CD4-positive, alpha-beta T cell treated with Interferon alpha-2 for 1 hour (primary cell): ENCODE data around the gene DHRSX.
"Not testable (repeated sequence)": the region's sequence is repeated elsewhere in the genome, so short reads cannot be mapped to it uniquely, and the experiment has no call there.

Experiments used
- DNase-seq, 2 donors: peaks; one replicate each; pipeline ENCODE4 v3.0.0-alpha.2; 2020 to 2022

DHRSX gene

DNA sequence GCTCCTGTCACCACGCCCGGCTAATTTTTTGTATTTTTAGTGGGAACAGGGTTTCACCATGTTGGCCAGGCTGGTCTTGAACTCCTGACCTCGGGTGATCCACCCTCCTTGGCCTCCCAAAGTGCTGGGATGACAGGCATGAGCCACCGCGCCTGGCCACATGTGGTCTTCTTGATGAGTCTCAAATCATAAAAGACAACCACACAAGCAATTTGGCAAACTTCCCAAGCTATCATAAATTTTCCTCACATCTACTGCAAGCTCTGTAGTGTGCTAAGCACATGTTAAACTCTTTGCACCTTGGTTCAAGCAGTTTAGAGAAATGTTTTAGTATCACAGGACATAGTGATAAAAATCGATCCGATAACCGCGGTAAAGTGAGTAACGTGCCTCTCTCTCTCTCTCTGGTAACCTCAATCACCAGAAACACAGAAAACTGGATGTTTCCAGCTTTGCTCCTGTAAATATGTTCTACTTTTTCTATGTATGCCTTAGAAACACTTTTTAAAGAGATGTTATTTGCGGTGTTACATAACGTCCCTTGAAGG is 256.8 kb downstream of the DHRSX start:
- no peak for DNase-seq

DNA sequence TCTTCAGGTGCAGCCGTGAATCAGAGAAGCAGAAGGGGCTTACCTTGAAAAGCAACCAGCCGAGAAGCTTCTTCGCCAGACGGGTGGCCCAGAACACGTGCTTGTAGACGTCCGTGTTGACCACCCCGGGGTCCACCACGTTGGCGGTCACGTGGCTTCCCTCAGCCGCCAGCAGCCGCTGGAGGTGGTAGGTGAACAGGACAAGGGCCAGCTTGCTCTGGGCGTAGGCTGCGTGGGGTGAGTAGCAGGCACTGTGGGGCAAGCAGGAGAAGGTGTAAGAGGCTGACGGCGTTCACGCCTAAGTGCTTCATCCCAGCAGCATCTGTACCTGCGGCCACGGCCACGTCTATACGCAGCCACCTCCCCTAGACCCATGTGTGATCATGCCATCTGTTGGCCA is 257.8 kb downstream of the DHRSX start:
- no peak for DNase-seq

GRCh38 chrX:2242326-2242725 is 258.4 kb downstream of the DHRSX start:
- DNase-seq = no peak

DNA sequence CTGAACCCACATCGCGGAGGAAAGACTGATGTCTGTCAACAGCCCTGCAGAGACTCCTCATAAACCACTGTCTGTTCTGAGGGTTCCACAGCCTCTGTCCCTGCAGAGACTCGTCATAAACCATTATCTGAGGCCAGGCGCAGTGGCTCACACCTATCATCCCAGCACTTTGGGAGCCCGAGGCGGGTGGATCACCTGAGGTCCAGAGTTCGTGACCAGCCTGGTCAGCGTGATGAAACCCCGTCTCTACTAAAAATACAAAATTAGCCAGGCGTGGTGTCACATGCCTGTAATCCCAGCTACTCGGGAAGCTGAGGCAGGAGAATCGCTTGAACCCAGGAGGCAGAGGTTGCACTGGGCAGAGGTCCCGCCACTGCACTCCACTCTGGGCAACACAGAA is 259.3 kb downstream of the DHRSX start:
- DNase-seq = not testable (repeated sequence)

- not testable (repeated sequence) for DNase-seq
These were observed 260.0 kb downstream of the DHRSX start for GRCh38 chrX:2240761-2241160.

GRCh38 chrX:2237976-2238375 is 262.8 kb downstream of the DHRSX start:
- no peak for DNase-seq

- DNase-seq = no peak
These were observed 269.1 kb downstream of the DHRSX start for GRCh38 chrX:2231570-2232192.

DNA sequence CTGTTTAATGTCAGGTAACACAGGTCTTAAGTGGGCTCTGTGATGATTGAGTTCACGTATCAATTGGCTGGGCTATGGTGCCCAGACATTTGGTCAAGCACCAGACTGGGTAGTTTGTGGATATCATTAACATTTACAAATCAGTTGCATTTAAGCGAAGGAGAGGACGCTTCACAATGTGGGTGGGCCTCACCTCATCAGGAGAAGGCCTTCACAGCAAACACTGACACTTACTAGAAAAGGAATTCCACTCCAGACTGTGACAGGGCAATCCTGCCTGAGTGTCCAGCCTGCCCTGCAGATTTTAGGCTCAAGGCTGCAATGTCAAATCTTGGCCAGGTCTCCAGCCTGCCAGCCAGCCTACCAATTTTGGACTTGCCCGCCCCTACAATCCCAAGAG is 270.3 kb downstream of the DHRSX start:
- DNase-seq = no peak

DNA sequence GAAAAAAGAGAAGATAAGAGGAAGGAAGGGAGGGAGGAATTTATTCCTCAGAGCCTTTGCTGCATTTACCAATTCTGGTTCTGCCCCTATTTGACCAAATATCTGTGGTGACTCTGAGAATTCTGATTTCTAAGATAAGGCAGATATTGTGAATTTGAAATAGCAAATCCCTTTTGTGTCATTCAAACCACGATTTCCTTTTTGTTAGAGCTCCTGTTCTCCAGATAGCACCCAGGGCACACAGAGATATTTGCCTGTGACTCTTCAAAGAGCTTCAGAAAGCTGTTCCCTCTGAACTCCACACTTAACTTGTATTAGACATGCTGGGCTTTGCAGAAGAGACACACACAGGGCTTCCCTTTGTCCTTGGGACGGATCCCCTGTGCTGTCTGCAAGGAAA is 272.2 kb downstream of the DHRSX start:
- no peak for DNase-seq

DNA sequence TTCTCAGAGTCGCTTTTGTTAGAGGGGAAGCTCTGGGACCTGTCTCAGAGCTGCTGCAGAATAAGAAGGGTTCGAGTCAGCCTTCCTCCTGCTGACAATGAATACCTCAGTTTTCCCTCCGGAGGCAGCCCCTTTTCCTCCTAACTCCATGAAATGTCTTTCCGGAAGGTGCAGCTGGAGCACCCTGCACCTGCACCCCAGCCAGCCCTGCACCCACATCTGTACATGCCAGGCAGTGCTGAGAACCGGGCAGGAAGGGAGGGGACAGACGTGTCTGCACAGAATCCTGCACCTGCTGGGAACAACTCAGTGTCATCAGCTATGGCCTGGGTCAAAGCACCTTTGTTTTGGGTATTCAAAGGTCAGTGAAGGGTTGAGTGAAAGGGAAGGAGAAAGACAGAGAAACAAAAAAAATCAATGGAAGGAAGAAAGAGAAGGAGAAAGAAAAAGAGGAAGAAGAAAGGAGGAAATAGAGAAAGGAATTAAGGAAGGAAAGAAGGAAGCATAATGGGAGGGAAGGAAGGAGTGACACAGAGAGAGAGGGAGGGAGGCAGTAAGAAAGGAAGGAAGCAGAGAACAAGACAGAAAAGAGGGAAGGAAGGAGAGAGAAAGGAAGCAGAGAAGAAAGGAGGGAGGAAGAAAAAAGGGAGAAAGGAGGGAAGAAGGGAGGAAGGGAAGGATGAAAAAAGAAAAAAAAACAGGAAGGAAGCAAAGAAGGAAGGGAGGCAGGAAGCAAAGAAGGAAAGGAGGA is 273.7 kb downstream of the DHRSX start:
- DNase-seq = no peak

DNA sequence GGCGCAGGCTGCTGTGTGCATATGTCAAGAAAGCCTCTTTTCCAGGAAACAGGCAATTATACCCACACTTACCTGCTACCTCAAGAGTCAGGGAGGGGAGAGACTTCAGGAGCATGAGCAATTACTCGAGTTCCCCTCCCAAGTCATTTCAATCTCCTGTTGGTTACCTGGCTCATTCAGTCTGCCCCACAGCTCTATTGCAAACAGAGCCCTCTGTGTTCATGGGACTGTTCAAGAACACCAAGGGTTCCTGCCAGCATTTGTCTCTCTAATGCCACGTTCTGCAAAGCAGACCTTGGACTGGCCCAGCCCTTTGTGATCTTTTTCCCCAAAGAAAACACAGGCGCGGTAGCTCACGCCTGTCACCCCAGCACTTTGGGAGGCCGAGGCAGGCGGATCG is 274.6 kb downstream of the DHRSX start:
- no peak for DNase-seq

- DNase-seq = no peak
These were observed 276.1 kb downstream of the DHRSX start for GRCh38 chrX:2224597-2225235.

DNA sequence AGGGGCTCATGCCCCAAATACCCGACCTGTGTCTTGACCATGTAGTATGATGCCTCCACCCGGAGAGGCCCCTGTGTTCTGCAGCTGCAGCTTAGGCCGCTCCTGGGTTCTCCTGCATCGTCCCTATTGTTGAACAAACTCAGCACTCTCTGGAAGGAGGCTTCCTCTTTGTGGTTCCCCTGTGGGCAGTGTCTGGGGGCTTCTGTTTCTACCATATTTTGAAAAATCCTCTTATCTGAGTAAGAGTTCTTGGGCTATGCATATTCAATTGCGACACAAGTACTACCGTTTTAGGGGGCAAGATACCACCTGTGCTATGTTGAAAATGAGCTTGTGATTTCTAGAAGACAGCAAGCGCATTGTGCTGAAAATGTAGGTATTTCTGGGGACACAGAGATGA is 276.6 kb downstream of the DHRSX start:
- DNase-seq = no peak

DNA sequence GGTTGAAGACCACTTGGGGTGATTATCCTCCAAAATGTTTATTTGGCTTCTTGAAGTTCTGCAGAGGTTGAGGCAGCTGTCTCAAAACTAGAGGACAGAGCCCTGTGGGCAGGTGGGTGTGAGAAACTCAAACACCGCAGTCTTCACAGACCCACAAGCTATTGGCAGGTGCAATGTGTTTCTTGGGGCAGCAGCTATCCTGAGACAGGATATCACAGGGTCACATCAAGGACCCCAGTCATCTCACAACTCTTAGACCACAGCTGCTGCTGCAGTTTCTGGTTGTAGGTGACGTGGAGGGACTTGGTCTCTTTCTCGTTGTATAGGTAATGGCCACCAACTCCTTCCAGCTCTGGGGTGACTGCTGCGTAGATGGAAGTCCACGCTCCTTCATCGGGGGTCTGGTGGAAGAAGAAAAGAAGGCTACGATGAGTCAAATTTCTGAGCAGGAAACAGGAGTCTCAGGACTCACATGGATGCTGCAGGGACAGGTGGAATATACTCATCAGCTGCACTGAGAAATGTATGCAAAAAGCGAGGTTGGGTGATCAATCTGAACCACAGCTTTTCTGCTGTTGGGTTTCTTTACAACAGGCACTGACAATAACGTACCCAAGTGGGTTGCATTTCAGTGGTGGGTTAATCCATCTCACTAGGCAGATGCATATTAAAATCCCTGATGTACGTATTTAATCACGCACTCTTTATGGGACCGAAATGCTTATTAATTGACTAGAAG is 279.8 kb downstream of the DHRSX start:
- no peak for DNase-seq

- no peak for DNase-seq
These were observed 280.5 kb downstream of the DHRSX start for GRCh38 chrX:2220296-2220695.

- not testable (repeated sequence) for DNase-seq
These were observed 286.5 kb downstream of the DHRSX start for GRCh38 chrX:2214138-2214823.

DNA sequence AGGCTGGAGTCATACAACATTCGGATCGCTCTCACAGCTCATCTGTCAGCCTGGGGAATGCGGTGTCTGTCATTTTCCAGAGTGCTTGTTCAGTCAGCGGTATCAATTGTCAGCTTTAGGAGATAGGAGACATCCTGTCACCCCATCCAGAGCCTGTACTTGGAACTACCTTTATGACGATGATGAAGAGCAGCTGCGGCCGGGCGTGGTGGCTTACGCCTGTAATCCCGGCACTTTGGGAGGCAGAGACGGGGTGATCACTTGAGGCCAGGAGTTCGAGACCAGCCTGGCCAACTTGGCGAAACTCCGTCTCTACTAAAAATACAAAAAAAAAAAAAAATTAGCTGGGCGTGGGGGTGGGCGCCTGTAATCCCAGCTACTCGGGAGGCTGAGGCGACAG is 289.1 kb downstream of the DHRSX start:
- DNase-seq = not testable (repeated sequence)

DNA sequence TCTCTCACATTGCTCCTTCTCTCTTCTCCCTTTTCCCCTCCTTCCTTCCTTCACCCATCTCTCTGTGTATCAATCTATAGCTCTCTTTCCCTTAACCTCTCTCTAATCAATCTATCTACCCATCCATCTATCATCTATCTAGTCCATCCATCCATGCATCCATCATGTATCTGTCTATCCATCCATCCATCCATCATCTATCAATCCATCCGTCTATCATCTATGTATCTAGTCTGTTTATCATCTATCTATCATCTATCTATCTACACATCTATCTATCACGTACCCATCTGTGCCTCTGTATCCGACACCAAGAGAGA is 307.5 kb downstream of the DHRSX start:
- DNase-seq = no peak

DNA sequence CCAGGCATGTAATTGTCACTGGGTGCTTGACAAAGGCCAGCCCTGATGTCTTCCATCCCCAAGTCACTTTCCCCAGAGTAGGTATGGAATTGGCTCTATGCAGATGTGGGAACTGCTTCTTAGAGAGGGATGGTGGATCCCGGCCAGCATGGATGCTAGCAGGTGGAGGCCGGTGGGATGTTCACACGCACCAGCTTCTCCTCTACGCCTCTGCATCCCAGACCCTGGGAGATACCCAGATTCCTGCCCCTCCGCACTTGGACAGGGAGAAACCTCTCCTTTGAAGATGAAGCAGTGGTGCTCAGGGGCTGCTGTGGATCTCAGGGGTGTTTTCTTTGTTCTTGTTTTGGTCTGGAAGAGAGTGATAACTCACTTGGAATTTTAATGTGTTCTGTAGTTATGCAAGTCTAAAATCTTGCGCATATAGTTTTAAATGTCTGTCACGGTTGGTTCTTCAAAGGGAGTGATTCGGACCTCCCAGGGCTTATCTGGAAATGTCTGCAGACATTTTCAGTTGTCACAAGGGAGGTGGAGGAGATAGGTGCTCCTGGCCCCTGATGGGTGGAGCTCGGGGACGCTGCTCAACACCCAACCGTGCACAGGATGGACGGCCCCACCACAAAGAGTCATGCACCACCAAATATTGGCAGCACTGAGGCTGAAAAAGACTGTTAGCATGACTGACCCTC is 308.0 kb downstream of the DHRSX start:
- DNase-seq = no peak

- DNase-seq = no peak
These were observed 311.9 kb downstream of the DHRSX start for GRCh38 chrX:2188840-2189239.

- no peak for DNase-seq
These were observed 312.4 kb downstream of the DHRSX start for GRCh38 chrX:2188330-2188792.
